ENCODE data around the gene JADE2. TPM values are rescaled to one million over a fixed set of nuclear protein-coding genes. Genes with fewer than 3 reads are reported as not detected.

JADE2 gene
- polyA plus RNA-seq, 2 of the 4 experiments (the other 2 are of a cell fraction): 24.0 to 27.1 TPM

DNA sequence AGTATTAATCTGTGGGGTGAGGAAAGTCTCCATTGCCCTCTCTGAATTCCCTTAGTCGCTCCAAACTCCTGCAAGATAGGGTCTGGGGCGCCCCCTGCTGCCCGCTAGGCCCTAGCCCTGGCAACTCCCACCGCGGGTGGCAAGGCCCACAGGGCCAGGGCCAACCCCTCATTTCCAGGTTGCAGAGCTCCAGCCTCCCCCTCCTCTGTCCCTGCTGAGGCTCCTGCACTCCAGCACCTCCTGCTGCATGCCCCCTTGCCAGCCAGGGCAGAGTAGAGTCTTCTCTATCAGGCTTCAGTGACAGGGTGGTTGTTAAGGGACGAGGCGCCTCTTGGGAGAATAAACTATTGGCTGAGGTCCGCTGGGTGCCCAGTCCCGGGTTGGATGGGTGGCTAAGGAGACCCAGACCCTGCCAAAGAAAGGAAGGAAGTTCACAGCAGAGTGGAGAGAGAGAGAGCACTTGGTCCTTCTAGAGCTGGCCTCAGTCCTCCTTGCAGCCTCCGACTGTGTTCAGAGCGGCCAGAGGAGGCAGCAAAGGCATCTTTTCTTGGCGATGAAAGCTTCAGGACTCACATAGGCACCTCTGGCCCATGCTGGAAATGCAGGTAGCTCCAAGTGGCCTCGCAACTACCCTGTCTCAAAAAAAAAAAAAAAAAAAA is 61.5 kb downstream of the JADE2 start (continued):
- TF ChIP-seq CTCF (IDR thresholded peaks at IDR 0.05) (peak; percentile 94), EHF (CRISPR knock-in tag; IDR thresholded peaks at IDR 0.05) (no peak), GATA3 (IDR thresholded peaks at IDR 0.05; ENCODE audit: borderline replicate concordance) (no peak), PHF8 (IDR thresholded peaks at IDR 0.05; ENCODE audit: borderline replicate concordance, low read depth) (no peak), CHD4 (IDR thresholded peaks at IDR 0.05; ENCODE audit: borderline replicate concordance) (no peak), FOSB (CRISPR knock-in tag; IDR thresholded peaks at IDR 0.05) (no peak), RARB (CRISPR knock-in tag; IDR thresholded peaks at IDR 0.05) (no peak), HDAC2 (IDR thresholded peaks at IDR 0.05) (no peak), HOXB13 (CRISPR knock-in tag; IDR thresholded peaks at IDR 0.05; ENCODE audit: low read depth) (no peak), NR3C1 (IDR thresholded peaks at IDR 0.05) (no peak), RAD21 (conservative IDR thresholded peaks at IDR 0.05 in 1 of 2, IDR thresholded peaks at IDR 0.05 in 1 of 2) (peak; percentile 90 to 95), ZFP36 (IDR thresholded peaks at IDR 0.05; ENCODE audit: borderline replicate concordance, partially characterized antibody) (no peak), RFX5 (IDR thresholded peaks at IDR 0.05) (peak; percentile 33; the same call in 1 of the 2 replicates), NPAS2 (CRISPR knock-in tag; IDR thresholded peaks at IDR 0.05; ENCODE audit: borderline replicate concordance) (no peak)
- TF ChIP-seq, protein P1, sequence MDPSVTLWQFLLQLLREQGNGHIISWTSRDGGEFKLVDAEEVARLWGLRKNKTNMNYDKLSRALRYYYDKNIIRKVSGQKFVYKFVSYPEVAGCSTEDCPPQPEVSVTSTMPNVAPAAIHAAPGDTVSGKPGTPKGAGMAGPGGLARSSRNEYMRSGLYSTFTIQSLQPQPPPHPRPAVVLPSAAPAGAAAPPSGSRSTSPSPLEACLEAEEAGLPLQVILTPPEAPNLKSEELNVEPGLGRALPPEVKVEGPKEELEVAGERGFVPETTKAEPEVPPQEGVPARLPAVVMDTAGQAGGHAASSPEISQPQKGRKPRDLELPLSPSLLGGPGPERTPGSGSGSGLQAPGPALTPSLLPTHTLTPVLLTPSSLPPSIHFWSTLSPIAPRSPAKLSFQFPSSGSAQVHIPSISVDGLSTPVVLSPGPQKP (IDR thresholded peaks at IDR 0.05; ENCODE audit: low read depth, low read length): no peak
- TF ChIP-seq, protein P2, sequence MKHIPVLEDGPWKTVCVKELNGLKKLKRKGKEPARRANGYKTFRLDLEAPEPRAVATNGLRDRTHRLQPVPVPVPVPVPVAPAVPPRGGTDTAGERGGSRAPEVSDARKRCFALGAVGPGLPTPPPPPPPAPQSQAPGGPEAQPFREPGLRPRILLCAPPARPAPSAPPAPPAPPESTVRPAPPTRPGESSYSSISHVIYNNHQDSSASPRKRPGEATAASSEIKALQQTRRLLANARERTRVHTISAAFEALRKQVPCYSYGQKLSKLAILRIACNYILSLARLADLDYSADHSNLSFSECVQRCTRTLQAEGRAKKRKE (CRISPR knock-in tag; IDR thresholded peaks at IDR 0.05; ENCODE audit: low read depth): no peak

- no peaks in the 10 kb centered on the region for H3K9me3 ChIP-seq
- no peak for ATAC-seq
- H3K4me2 ChIP-seq: no peak overlapping the region
- WGBS (ENCODE audit: missing lambda C conversion rate): 58% methylated on average over 4 of the region's 5 CpGs
- no peak for DNase-seq (ENCODE audit: low read depth in 1 of 2, low spot score in 1 of 2)
- peaks cover 22% of the 10 kb centered on the region for H3K4me1 ChIP-seq
- no peak for FAIRE-seq
- CTCF ChIA-PET: interaction anchor here (1.4 to 7.1 kb wide), 4 partner anchors 13 to 289 kb away, joined by 3 to 52 read pairs (median 8); partner anchors contain the start of gene JADE2
- H3K27ac ChIP-seq: peak overlapping the region in 1 of 2 experiments; percentile 77; a peak in 2 of 6 replicates
- no peak for TF ChIP-seq KDM1A (IDR thresholded peaks at IDR 0.05; ENCODE audit: low read depth)
- no peak for TF ChIP-seq JUNB (IDR thresholded peaks at IDR 0.05)
- no peak for TF ChIP-seq TP53 (CRISPR knock-in tag; IDR thresholded peaks at IDR 0.05)
- TF ChIP-seq ZFP36 (IDR thresholded peaks at IDR 0.05; ENCODE audit: borderline replicate concordance, partially characterized antibody): no peak
- no peak for TF ChIP-seq PBX3 (IDR thresholded peaks at IDR 0.05)
- TF ChIP-seq RFX5 (IDR thresholded peaks at IDR 0.05): peak; percentile 89
- TF ChIP-seq SREBF2 (IDR thresholded peaks at IDR 0.05): no peak
- H3K4me3 ChIP-seq: no peak overlapping the region
- POLR2A ChIA-PET: no interaction called here
These were observed 65.7 kb downstream of the JADE2 start for GRCh38 chr5:134590992-134591659.

All from A549 (cell line).